SK-N-MC (cell line): ENCODE data around the gene PREX1.

Source experiments
- DNase-seq: peaks from one replicate; pipeline ENCODE4 v3.0.0-alpha.2; 2011; ENCODE audit warnings: low read depth, low spot score
- H3K27ac ChIP-seq: fragments of 200-600 bp; sonication (generic); 2 replicates; pipeline ENCODE4 v1.5.1; 2016; ENCODE audit warnings: mixed run types
- H3K36me3 ChIP-seq: fragments of 200-600 bp; sonication (generic); 2 replicates; pipeline ENCODE4 v1.6.1; 2017; ENCODE audit warnings: antibody characterized with exemption, low read length, mixed read lengths; ENCODE audit not compliant: insufficient read depth
- H3K4me3 ChIP-seq: fragments of 200-600 bp; sonication (generic); 2 replicates; pipeline ENCODE4 v1.5.1; 2016
- H3K9ac ChIP-seq: fragments of 200-600 bp; sonication (generic); 2 replicates; pipeline ENCODE4 v1.8.0; 2017; ENCODE audit warnings: mixed run types, mixed read lengths; ENCODE audit not compliant: insufficient read length
- H3K9me3 ChIP-seq: fragments of 200-600 bp; sonication (generic); 2 replicates; pipeline ENCODE4 v1.6.1; 2017; ENCODE audit warnings: low read depth, mild to moderate bottlenecking, antibody characterized with exemption, low read length, moderate library complexity, mixed read lengths
- EZH2 ChIP-seq: fragments of 200-600 bp; sonication (generic); IDR thresholded peaks from one replicate; pipeline ENCODE4 v1.6.1; 2017; ENCODE audit warnings: antibody characterized with exemption
- FOXP2 ChIP-seq: optimal IDR thresholded peaks from 2 replicates; pipeline ENCODE3; 2011; ENCODE audit warnings: mild to moderate bottlenecking, moderate library complexity; ENCODE audit not compliant: insufficient read depth; ENCODE audit errors: extremely low read length, control extremely low read depth
- POLR2AphosphoS5 ChIP-seq: IDR thresholded peaks from 2 replicates; pipeline ENCODE4 v1.6.1; 2012; ENCODE audit warnings: mild to moderate bottlenecking, low read depth, low read length, borderline replicate concordance

Gene PREX1

DNA sequence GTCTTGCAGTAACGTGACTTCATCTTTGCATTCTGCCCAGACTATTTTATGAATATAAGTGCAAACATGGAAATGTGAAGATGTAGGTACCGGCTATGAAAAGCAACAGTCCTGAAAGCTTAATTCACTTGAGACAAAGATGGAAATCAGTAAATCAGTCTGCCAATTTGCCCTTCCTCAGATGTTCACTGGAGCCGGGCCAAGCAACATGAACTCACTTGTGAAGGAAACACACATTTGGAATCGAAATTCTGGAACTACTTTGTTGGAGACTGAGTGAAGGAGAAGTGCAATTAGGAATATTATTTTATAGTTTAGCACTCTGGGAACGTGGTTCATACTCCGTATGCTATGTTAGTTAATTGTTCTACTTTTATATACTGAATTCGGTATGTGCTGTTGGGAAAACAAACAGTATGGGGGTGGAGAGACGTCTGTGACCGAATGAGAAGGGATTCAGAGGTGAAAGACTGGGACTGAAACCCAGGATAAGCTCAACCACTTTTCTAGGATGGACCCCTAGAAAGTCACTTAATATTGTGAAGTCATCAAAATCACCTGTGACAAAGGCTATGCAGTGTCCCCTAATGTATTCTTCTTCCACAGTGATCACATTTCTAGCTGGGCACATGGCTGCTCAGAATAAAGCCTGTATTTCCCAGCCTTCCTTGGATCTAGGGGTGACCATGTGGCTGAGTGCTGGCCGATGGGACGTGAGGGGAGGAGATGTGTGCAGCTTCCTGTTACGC lies 95.5 kb downstream of the PREX1 start:
- DNase-seq: no peak
- Histone ChIP-seq H3K36me3 (peaks cover 90% of the 10 kb centered on the region), H3K27ac (no peak overlapping the region), H3K9ac (no peak overlapping the region), H3K4me3 (no peak overlapping the region), H3K9me3 (no peaks in the 10 kb centered on the region)
- TF ChIP-seq POLR2AphosphoS5: no peak
- TF ChIP-seq EZH2: no peak
- no peak for TF ChIP-seq FOXP2

DNA sequence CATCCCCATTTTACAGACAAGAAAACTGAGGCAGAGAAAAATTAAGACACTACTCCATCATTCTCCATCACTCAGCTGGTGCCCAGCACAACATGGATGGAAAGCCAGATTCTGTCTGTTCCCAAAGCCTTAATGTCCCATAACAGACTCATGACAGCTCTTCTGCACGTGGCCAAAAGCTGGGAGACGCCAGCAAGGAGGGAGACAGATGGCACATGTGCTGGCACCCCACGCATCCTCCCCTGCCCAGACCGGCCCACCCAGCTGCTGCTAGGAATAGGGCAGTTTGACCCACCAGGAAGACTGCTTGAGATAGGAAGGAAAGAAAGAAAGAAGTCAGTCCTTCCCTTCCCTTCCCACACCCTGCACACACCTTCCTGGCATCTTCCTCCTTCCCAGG lies 96.3 kb downstream of the PREX1 start:
- H3K9ac ChIP-seq: no peak overlapping the region
- peaks cover 89% of the 10 kb centered on the region for H3K36me3 ChIP-seq
- DNase-seq: no peak
- no peaks in the 10 kb centered on the region for H3K9me3 ChIP-seq
- TF ChIP-seq EZH2: no peak
- no peak for TF ChIP-seq POLR2AphosphoS5
- TF ChIP-seq FOXP2: no peak
- no peak overlapping the region for H3K4me3 ChIP-seq
- no peak overlapping the region for H3K27ac ChIP-seq

DNA sequence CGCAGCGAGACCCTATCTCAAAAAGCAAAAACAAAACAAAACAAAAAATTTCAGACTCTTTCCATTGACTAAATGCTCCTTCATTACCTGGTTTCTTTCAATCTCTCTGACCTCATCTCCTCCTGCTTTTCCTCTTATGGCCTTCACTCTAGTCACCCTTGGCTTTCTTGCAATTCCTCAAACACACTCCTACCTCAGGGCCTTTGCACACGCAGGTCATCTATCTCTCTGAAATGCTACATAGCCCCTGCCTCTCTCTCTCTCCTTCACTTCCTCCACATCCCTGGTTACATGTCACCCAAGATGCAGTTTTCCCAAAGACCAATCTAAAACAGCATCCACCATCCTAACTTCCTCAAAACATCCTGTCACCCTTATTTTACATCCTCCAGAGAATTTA lies 96.8 kb downstream of the PREX1 start:
- no peak for TF ChIP-seq FOXP2
- Histone ChIP-seq H3K9ac (no peak overlapping the region), H3K36me3 (peaks cover 91% of the 10 kb centered on the region), H3K4me3 (no peak overlapping the region), H3K9me3 (no peaks in the 10 kb centered on the region), H3K27ac (no peak overlapping the region)
- DNase-seq: no peak

DNA sequence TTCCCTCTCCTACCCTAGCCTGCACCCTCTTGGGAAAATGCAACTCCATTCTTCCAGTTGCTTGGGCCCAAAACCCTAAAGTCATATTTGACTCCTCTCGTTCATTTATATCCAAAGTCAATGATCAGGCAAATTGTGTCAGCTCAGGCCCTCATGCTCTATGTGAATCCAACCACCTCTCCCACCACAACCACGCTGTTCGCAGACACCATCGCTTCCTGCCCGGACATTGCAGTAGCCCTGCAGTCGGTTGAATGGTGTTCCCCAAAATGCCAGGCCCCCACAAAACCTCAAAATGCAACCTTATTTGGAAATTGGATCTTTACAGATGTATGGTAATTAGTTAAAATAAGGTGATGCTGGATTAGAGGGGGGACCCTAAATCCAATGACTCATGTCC lies 98.3 kb downstream of the PREX1 start:
- no peak overlapping the region for H3K9ac ChIP-seq
- TF ChIP-seq FOXP2: no peak
- TF ChIP-seq POLR2AphosphoS5: no peak
- TF ChIP-seq EZH2: no peak
- H3K27ac ChIP-seq: no peak overlapping the region
- DNase-seq: no peak
- no peak overlapping the region for H3K4me3 ChIP-seq
- no peaks in the 10 kb centered on the region for H3K9me3 ChIP-seq
- peaks cover 90% of the 10 kb centered on the region for H3K36me3 ChIP-seq

DNA sequence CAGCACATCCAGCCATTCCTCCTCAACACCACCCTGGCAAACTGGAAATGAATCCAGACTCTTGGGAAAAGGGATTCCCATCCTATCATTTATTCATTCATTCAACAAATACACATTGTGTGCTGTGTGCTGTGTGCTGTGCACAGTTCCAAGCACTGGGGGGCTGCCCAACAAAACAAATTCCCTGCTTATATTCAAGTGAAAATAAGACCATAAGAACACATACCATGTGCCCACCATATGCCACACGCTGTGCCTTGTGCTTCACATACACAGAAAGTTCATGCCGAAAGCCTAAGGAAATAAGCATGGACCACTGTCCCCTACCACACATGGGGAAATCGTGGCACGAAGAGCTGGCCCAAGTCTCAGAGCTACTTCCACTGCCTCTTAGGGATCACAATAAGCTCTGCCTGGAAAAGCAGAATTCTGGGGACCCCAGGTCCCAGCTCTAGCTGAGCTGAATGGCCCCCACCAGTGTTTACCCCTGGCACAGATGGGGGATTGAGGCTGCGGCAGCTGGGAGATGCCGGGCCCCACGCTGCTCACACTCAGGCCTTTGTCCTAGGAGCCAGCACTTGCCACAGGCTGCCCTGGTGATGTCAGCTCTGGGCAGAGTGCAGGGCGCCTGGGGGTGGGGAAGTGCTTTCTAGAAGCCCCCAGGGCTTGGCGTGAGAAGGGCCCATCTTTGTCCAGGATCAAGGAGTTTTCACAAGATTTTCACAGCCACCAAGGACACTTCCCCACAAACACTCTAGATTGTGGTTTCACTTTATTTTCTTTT lies 99.6 kb downstream of the PREX1 start:
- Histone ChIP-seq H3K27ac (peak overlapping the region; percentile 36; the same call in 1 of the 2 replicates), H3K9me3 (no peaks in the 10 kb centered on the region), H3K36me3 (peaks cover 89% of the 10 kb centered on the region), H3K9ac (no peak overlapping the region), H3K4me3 (no peak overlapping the region)
- no peak for DNase-seq
- TF ChIP-seq EZH2 (no peak), POLR2AphosphoS5 (no peak), FOXP2 (no peak)

DNA sequence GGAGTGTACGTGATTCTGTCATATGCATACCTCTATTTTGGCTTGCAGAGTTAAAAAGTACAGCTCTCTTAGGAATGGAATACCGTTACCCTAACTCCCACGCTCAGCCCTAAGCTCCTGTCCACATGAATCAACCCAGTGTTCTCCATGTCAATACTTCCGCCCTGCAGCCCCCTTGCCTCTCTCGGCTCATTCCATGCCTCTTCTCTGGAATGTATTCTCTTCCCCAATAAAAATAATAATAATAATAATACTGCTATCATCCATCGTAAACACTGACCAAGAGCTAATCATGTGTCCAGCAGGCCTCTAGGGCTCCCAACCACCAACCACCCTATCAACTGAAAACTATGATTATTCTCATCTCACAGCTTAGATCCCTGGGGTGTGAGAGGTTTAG lies 100.6 kb downstream of the PREX1 start:
- H3K9ac ChIP-seq: no peak overlapping the region
- no peak overlapping the region for H3K4me3 ChIP-seq
- no peak for DNase-seq
- H3K36me3 ChIP-seq: peaks cover 81% of the 10 kb centered on the region
- H3K9me3 ChIP-seq: no peaks in the 10 kb centered on the region
- no peak overlapping the region for H3K27ac ChIP-seq
- TF ChIP-seq POLR2AphosphoS5 (no peak), EZH2 (no peak), FOXP2 (no peak)

DNA sequence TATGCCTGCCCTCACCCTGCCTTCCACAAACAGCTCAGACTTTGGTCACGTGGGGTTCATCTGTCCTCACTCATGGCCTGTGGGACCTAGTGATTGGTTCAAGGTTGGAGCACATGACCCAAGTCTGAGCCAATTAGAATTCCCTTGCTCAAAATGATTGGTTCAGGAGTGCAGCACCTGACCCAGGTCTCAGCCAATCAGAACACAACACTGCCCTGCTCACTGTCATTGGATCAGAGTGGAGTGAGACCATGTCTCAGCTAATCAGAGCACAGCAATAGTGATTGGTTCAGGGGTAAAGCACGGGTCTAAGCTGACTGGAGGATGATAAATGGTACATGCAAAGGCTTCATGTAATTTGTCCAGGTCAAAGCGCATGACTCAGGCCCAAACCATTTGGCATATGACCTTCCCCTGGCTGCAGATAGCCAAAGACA lies 102.2 kb downstream of the PREX1 start:
- Histone ChIP-seq H3K36me3 (peaks cover 81% of the 10 kb centered on the region), H3K9ac (no peak overlapping the region), H3K9me3 (no peaks in the 10 kb centered on the region), H3K4me3 (no peak overlapping the region), H3K27ac (no peak overlapping the region)
- DNase-seq: no peak
- TF ChIP-seq EZH2 (no peak), FOXP2 (no peak)

DNA sequence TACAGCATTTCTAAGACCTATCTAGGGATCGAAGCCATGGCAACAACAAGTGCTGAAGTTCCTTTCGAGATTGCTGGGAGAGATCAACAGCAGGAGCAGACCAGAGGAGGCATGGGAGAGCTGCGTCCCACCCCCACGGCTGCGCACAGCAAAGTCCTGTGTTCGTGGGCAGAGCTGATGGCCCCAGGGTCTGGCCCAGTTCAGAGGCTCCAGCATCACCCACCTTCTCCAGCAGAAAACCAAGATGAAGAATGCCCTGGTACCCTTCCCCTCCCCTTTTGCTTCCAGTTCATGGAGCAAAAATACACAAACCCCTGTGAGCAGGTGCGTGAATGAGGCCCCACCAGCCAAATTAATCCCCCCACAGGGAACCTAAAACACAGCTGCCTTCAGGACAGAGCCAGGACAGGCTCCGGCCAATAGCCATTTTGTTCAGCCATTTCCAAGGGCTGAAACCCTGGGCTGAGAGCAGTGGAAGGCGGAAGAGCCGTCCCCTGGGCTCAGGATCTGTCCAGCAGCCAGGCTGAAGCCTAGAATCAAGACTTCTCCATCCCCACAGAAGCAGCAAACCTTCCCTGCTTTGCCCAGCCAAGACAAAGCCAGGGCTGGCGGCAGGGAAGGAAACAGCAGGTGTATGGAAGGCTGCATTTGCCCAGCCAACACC lies 102.8 kb downstream of the PREX1 start:
- Histone ChIP-seq H3K4me3 (no peak overlapping the region), H3K27ac (no peak overlapping the region), H3K9me3 (no peaks in the 10 kb centered on the region), H3K9ac (no peak overlapping the region), H3K36me3 (peaks cover 77% of the 10 kb centered on the region)
- DNase-seq: no peak
- TF ChIP-seq EZH2 (no peak), FOXP2 (no peak), POLR2AphosphoS5 (no peak)
